ENCODE measurements around the gene FTHL17. TPM values are rescaled to one million over a fixed set of nuclear protein-coding genes. Genes with fewer than 3 reads are reported as not detected.

FTHL17 gene
- total RNA-seq, 1 experiment from 2014 or later: not detected

GRCh38 chrX:31038575-31039326, 33.1 kb downstream of the FTHL17 start:
- DNase-seq (ENCODE audit: low read depth): peak; percentile 15

GRCh38 chrX:31036895-31037294, 34.9 kb downstream of the FTHL17 start:
- peak; percentile 50 for DNase-seq (ENCODE audit: low read depth)

- DNase-seq (ENCODE audit: low read depth): no peak
Measured at GRCh38 chrX:31027351-31027750, 44.5 kb downstream of the FTHL17 start.

GRCh38 chrX:31024866-31025265, 47.0 kb downstream of the FTHL17 start:
- no peak for DNase-seq (ENCODE audit: low read depth)

GRCh38 chrX:31021537-31021936, 50.3 kb downstream of the FTHL17 start:
- no peak for DNase-seq (ENCODE audit: low read depth)

Other genes with a start within 250 kb of the FTHL17 start
- gene TAB3, start 182.8 kb downstream of the FTHL17 start, total RNA-seq (2014; rRNA removed; shearing (Covaris generic)): 9.5 and 13.5 TPM in 2 replicates